GM18858 (cell line): Measurements from ENCODE around the gene CMTM8.

ENCODE experiments used
- ATAC-seq: cut with Tn5 transposase; IDR thresholded peaks from one replicate; pipeline ENCODE4 v1.9.1; 2021; ENCODE audit not compliant: unreplicated experiment

Gene CMTM8

GRCh38 chr3:32334675-32335074 is 96.2 kb downstream of the CMTM8 start:
- ATAC-seq, result no peak

- ATAC-seq, result no peak
Observed at GRCh38 chr3:32335365-32336112, 97.1 kb downstream of the CMTM8 start.

- ATAC-seq, result no peak
Observed at GRCh38 chr3:32336113-32336498, 97.6 kb downstream of the CMTM8 start.

- no peak for ATAC-seq
Observed at GRCh38 chr3:32337505-32337904, 99.0 kb downstream of the CMTM8 start.

GRCh38 chr3:32340039-32340438 is 101.6 kb downstream of the CMTM8 start:
- no peak for ATAC-seq

GRCh38 chr3:32340611-32341365 is 102.3 kb downstream of the CMTM8 start:
- ATAC-seq, result no peak

- ATAC-seq, result no peak
Observed at GRCh38 chr3:32347343-32348125, 109.1 kb downstream of the CMTM8 start.

- no peak for ATAC-seq
Observed at GRCh38 chr3:32349184-32349583, 110.7 kb downstream of the CMTM8 start.

- no peak for ATAC-seq
Observed at GRCh38 chr3:32352563-32352962, 114.1 kb downstream of the CMTM8 start.

GRCh38 chr3:32353351-32353750 is 114.9 kb downstream of the CMTM8 start:
- no peak for ATAC-seq

GRCh38 chr3:32354362-32354778 is 115.9 kb downstream of the CMTM8 start:
- no peak for ATAC-seq

GRCh38 chr3:32355751-32356291 is 117.3 kb downstream of the CMTM8 start:
- no peak for ATAC-seq

GRCh38 chr3:32359766-32360492 is 121.4 kb downstream of the CMTM8 start:
- no peak for ATAC-seq

GRCh38 chr3:32360493-32360827 is 122.0 kb downstream of the CMTM8 start:
- no peak for ATAC-seq

- ATAC-seq, result peak; percentile 70
Observed at GRCh38 chr3:32366638-32367397, 128.3 kb downstream of the CMTM8 start.

- ATAC-seq, result no peak
Observed at GRCh38 chr3:32367442-32367841, 129.0 kb downstream of the CMTM8 start.

GRCh38 chr3:32371461-32372212 is 133.2 kb downstream of the CMTM8 start:
- ATAC-seq, result no peak

GRCh38 chr3:32372213-32372490 is 133.7 kb downstream of the CMTM8 start:
- ATAC-seq, result no peak

- no peak for ATAC-seq
Observed at GRCh38 chr3:32373276-32373675, 134.8 kb downstream of the CMTM8 start.

GRCh38 chr3:32373844-32374243 is 135.4 kb downstream of the CMTM8 start:
- no peak for ATAC-seq
